Uterus (tissue), 4 donors: ENCODE results near the gene RDH5. TPM values are rescaled to one million over a fixed set of nuclear protein-coding genes. Genes with fewer than 3 reads are reported as not detected.

Experiments
- DNase-seq, 2 donors: peaks; one replicate each; pipeline ENCODE4 v3.0.0-alpha.2; 2019 to 2020
- H3K27ac ChIP-seq, 2 donors: fragments of 200-600 bp; sonication (generic); 1 replicate in 1 of 2; 2 replicates in 1 of 2; pipeline ENCODE4 v1.5.1; 2016 to 2018
- H3K27me3 ChIP-seq, 2 donors: fragments of 200-600 bp; sonication (generic); one replicate each; pipeline ENCODE4 v1.5.1; 2018 to 2019; ENCODE audit warnings: control low read depth in 1 of 2
- H3K36me3 ChIP-seq, 2 donors: fragments of 200-600 bp; sonication (generic); one replicate each; pipeline ENCODE4 v1.5.1; 2019; ENCODE audit warnings: control low read depth in 1 of 2
- H3K4me1 ChIP-seq, 2 donors: fragments of 200-600 bp; sonication (generic); one replicate each; pipeline ENCODE4 v1.5.1; 2018 to 2019; ENCODE audit warnings: control low read depth in 1 of 2
- H3K4me3 ChIP-seq, 2 donors: fragments of 200-600 bp; sonication (generic); 1 replicate in 1 of 2; 2 replicates in 1 of 2; pipeline ENCODE4 v1.5.1; 2018 to 2019; ENCODE audit warnings: mild to moderate bottlenecking in 1 of 2
- H3K9me3 ChIP-seq, 2 donors: fragments of 200-600 bp; sonication (generic); one replicate each; pipeline ENCODE4 v1.5.1; 2019; ENCODE audit warnings: control low read depth in 1 of 2
- POLR2A ChIP-seq, 2 donors: fragments of 450-650 bp; IDR thresholded peaks; one replicate each; pipeline ENCODE4 v1.6.1; 2016; ENCODE audit warnings: antibody characterized with exemption in 2 of 2, mild to moderate bottlenecking in 1 of 2, moderate library complexity in 1 of 2
- intact Hi-C: fragments of 100-400 bp; cut with DNase I; formaldehyde crosslinking; loops from one replicate; pipeline ENCODE4 v1.15.1; 2023; ENCODE audit warnings: low total_unique reads
- total RNA-seq, 4 donors: library from RNA; depleted of rRNA in 3 of 4; stranded (reverse); fragments of >200 nt in 3 of 4; gene quantifications; one replicate each; pipeline versions ENCODE4 v1.1.0 to v1.2.4, GENCODE V29; 2014 to 2023
- TF ChIP-seq, protein P1 (sequence below), 4 experiments: fragments of 200-600 bp in 2 of 4; fragments of 450-650 bp in 2 of 4; sonication (generic) in 2 of 4; IDR thresholded peaks; one replicate each; pipeline ENCODE4 v1.5.1; 2016 to 2019; ENCODE audit warnings: antibody characterized with exemption in 4 of 4, mild to moderate bottlenecking in 2 of 4, moderate library complexity in 1 of 4
- donor health status: DM: yes; HTN: yes; CAD: no.

RDH5 gene
- total RNA-seq, 4 donors from 2014 or later = 4.1 to 16.8 (median 9.7) TPM

GRCh38 chr12:55732288-55732687 lies 12.1 kb downstream of the RDH5 start:
- H3K36me3 ChIP-seq = no peaks in the 10 kb centered on the region
- intact Hi-C loops = no loop called here
- TF ChIP-seq POLR2A (IDR thresholded peaks at IDR 0.05) = no peak
- TF ChIP-seq, protein P1, sequence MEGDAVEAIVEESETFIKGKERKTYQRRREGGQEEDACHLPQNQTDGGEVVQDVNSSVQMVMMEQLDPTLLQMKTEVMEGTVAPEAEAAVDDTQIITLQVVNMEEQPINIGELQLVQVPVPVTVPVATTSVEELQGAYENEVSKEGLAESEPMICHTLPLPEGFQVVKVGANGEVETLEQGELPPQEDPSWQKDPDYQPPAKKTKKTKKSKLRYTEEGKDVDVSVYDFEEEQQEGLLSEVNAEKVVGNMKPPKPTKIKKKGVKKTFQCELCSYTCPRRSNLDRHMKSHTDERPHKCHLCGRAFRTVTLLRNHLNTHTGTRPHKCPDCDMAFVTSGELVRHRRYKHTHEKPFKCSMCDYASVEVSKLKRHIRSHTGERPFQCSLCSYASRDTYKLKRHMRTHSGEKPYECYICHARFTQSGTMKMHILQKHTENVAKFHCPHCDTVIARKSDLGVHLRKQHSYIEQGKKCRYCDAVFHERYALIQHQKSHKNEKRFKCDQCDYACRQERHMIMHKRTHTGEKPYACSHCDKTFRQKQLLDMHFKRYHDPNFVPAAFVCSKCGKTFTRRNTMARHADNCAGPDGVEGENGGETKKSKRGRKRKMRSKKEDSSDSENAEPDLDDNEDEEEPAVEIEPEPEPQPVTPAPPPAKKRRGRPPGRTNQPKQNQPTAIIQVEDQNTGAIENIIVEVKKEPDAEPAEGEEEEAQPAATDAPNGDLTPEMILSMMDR (IDR thresholded peaks at IDR 0.05) = no peak
- peaks cover 0 to 3% of the 10 kb centered on the region in 2 donors for H3K4me1 ChIP-seq
- no peaks in the 10 kb centered on the region for H3K9me3 ChIP-seq
- no peaks in the 10 kb centered on the region for H3K27me3 ChIP-seq
- no peak for DNase-seq
- no peak overlapping the region for H3K27ac ChIP-seq
- no peak overlapping the region for H3K4me3 ChIP-seq

DNA sequence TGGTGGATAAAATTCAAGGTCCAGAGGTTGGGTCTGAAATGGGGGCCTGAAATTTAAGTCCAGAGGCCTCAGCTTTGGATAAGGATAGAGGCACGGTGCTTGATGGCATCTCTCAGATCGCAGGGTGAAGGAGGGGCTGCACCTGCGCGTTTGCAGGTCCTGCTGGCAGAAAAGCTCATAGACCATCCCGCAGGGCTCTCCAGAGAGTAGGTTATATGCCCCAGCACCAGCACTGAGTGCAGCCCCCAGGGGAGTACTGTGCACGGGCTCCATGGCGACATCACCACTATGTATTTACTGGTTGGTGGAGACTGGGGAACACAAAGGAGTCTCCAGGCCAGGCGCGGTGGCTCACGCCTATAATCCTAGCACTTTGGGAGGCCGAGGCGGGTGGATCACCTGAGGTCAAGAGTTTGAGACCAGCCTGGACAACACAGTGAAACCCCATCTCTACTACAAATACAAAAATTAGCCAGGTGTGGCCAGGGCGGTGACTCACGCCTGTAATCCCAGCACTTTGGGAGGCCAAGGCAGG lies 12.9 kb downstream of the RDH5 start:
- Histone ChIP-seq H3K4me1 (peaks cover 0 to 5% of the 10 kb centered on the region in 2 donors), H3K27me3 (no peaks in the 10 kb centered on the region), H3K27ac (no peak overlapping the region), H3K9me3 (no peaks in the 10 kb centered on the region), H3K36me3 (no peaks in the 10 kb centered on the region), H3K4me3 (no peak overlapping the region)
- TF ChIP-seq, protein P1 (IDR thresholded peaks at IDR 0.05) = no peak
- no peak for TF ChIP-seq POLR2A (IDR thresholded peaks at IDR 0.05)
- no peak for DNase-seq
- intact Hi-C loops = no loop called here

DNA sequence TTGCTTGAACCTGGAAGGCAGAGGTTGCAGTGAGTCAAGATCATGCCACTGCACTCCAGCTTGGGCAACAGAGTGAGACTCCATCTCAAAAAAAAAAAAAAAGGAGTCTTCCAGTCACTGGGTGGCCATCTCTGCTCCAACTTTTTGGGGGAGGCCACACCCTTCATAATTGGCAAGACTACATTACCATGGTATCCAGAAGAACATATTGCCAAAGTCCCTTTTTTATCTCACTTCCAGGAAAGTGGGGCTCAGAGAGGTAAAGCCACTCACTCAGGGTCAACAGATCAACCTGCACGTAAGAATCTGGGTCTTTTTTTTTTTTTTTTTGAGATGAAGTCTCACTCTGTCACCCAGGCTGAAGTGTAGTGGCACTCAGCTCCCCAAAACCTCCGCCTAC lies 13.7 kb downstream of the RDH5 start:
- TF ChIP-seq POLR2A (IDR thresholded peaks at IDR 0.05) = no peak
- TF ChIP-seq, protein P1 (IDR thresholded peaks at IDR 0.05) = no peak
- H3K27ac ChIP-seq = no peak overlapping the region
- no peaks in the 10 kb centered on the region for H3K27me3 ChIP-seq
- no peak overlapping the region for H3K4me3 ChIP-seq
- no peaks in the 10 kb centered on the region for H3K9me3 ChIP-seq
- intact Hi-C loops = no loop called here
- H3K4me1 ChIP-seq = peaks cover 0 to 5% of the 10 kb centered on the region in 2 donors
- no peaks in the 10 kb centered on the region for H3K36me3 ChIP-seq
- no peak for DNase-seq

- DNase-seq = no peak
- no peak for TF ChIP-seq POLR2A (IDR thresholded peaks at IDR 0.05)
- TF ChIP-seq, protein P1 (IDR thresholded peaks at IDR 0.05) = no peak
- intact Hi-C loops = no loop called here
- Histone ChIP-seq H3K36me3 (no peaks in the 10 kb centered on the region), H3K4me1 (peaks cover 0 to 5% of the 10 kb centered on the region in 2 donors), H3K27ac (no peak overlapping the region), H3K4me3 (no peak overlapping the region), H3K9me3 (no peaks in the 10 kb centered on the region), H3K27me3 (no peaks in the 10 kb centered on the region)
These were observed 14.4 kb downstream of the RDH5 start for GRCh38 chr12:55734595-55734994.

DNA sequence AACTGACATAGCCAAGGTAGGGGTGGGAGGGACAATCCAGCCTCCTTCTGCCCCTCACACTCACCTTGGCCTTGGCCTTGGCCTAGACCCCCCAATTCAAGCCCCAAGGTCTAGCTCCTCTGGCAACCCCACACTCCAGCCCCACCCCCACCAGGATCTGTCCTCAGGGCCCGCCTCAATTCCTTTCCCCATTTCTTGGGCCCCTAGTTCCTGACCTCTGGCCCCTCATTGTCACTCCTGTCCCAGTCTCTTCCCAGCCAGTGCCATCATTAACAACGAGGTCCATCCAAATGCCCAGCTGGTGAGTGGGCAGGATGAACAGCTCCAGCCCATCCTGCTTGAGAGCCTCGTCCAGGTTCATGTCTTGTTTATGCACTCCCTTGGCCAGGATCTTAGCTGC lies 15.9 kb downstream of the RDH5 start:
- no peak for TF ChIP-seq POLR2A (IDR thresholded peaks at IDR 0.05)
- TF ChIP-seq, protein P1 (IDR thresholded peaks at IDR 0.05) = no peak
- Histone ChIP-seq H3K27me3 (no peaks in the 10 kb centered on the region), H3K36me3 (no peaks in the 10 kb centered on the region), H3K9me3 (no peaks in the 10 kb centered on the region), H3K4me1 (peaks cover 0 to 5% of the 10 kb centered on the region in 2 donors), H3K27ac (no peak overlapping the region), H3K4me3 (no peak overlapping the region)
- no peak for DNase-seq
- intact Hi-C loops = loop anchor here (5.0 kb wide), 1 partner anchor 206 kb away; no protein-coding TSS in a partner anchor
